H1 (cell line): Measurements from ENCODE around the gene NLGN4X. TPM values are rescaled to one million over a fixed set of nuclear protein-coding genes. Genes with fewer than 3 reads are reported as not detected.

Experiments used
- CTCF ChIA-PET: fragments of 300-600 bp; sonication (Branson Sonifier 250); formaldehyde crosslinking; loops from one replicate; lab custom pipeline; 2021; ENCODE audit not compliant: partially characterized antibody; lab: Charles Lee
- POLR2A ChIA-PET: fragments of 300-600 bp; sonication (Branson Sonifier 250); formaldehyde crosslinking; loops from one replicate; lab custom pipeline; 2021; ENCODE audit warnings: inconsistent platforms; ENCODE audit not compliant: partially characterized antibody; lab: Charles Lee
- DNase-seq, 2 experiments: peaks; one replicate each; pipeline versions ENCODE4 v3.0.0 to v3.0.0-alpha.2; 2010 to 2022; ENCODE audit warnings: low spot score in 2 of 2, low read depth in 1 of 2, mixed read lengths in 1 of 2
- FAIRE-seq: peaks from 2 replicates; lab custom pipeline; 2011; peaks lifted over from hg19 to GRCh38; lab: Jason Lieb, UNC
- H2AFZ ChIP-seq: 2 replicates; pipeline ENCODE4 v1.8.1; 2012; ENCODE audit warnings: low read length, inconsistent platforms
- H2AK5ac ChIP-seq: 2 replicates; pipeline ENCODE4 v1.6.1; 2013; ENCODE audit warnings: low read depth, low read length
- H2BK120ac ChIP-seq: replicated peaks from 2 replicates; pipeline ENCODE3; 2013; ENCODE audit warnings: low read depth, low read length, inconsistent platforms
- H2BK12ac ChIP-seq: 2 replicates; pipeline ENCODE4 v1.6.1; 2013; ENCODE audit warnings: low read depth, low read length
- H2BK15ac ChIP-seq: 2 replicates; pipeline ENCODE4 v1.6.1; 2013; ENCODE audit warnings: low read length
- H2BK20ac ChIP-seq: 2 replicates; pipeline ENCODE4 v1.6.1; 2013; ENCODE audit warnings: low read length
- H2BK5ac ChIP-seq: 2 replicates; pipeline ENCODE4 v1.6.1; 2013; ENCODE audit warnings: low read depth, low read length
- H3K14ac ChIP-seq: 2 replicates; pipeline ENCODE4 v1.6.1; 2013; ENCODE audit warnings: inconsistent platforms; ENCODE audit not compliant: insufficient read length
- H3K18ac ChIP-seq: 2 replicates; pipeline ENCODE4 v1.6.1; 2013; ENCODE audit warnings: low read length; ENCODE audit errors: extremely low read depth
- H3K23ac ChIP-seq: 2 replicates; pipeline ENCODE4 v1.6.1; 2013; ENCODE audit warnings: inconsistent platforms; ENCODE audit not compliant: insufficient read length
- H3K23me2 ChIP-seq: 2 replicates; pipeline ENCODE4 v1.6.1; 2013; ENCODE audit warnings: low read depth, low read length
- H3K27ac ChIP-seq: 2 replicates; pipeline ENCODE4 v1.6.1; 2011; ENCODE audit warnings: low read depth, low read length, inconsistent platforms
- H3K27me3 ChIP-seq, 4 experiments: replicated peaks in 1 of 4; 1 replicate in 1 of 4; 2 replicates in 3 of 4; pipeline versions ENCODE4 v1.6.1 to v1.8.1; 2011 to 2013; ENCODE audit warnings: low read length in 3 of 4, mild to moderate bottlenecking in 3 of 4, inconsistent platforms in 2 of 4, mixed read lengths in 2 of 4, moderate library complexity in 1 of 4; ENCODE audit not compliant: control insufficient read depth in 3 of 4, insufficient read depth in 3 of 4; ENCODE audit errors: extremely low read depth in 1 of 4
- H3K36me3 ChIP-seq, 4 experiments: 2 replicates each; pipeline versions ENCODE4 v1.6.1 to v1.8.1; 2011 to 2013; ENCODE audit warnings: mild to moderate bottlenecking in 4 of 4, low read length in 3 of 4, moderate library complexity in 2 of 4, control low read depth in 1 of 4, inconsistent platforms in 1 of 4; ENCODE audit not compliant: insufficient read depth in 4 of 4, control insufficient read depth in 2 of 4
- H3K4ac ChIP-seq: replicated peaks from 2 replicates; pipeline ENCODE3; 2013; ENCODE audit warnings: low read length, low read depth, mixed read lengths, inconsistent platforms; ENCODE audit not compliant: insufficient read length
- H3K4me1 ChIP-seq, 4 experiments: replicated peaks in 1 of 4; 1 replicate in 1 of 4; 2 replicates in 3 of 4; pipeline versions ENCODE4 v1.6.1 to v1.8.1; 2011 to 2013; ENCODE audit warnings: low read length in 3 of 4, inconsistent platforms in 2 of 4, mixed read lengths in 1 of 4; ENCODE audit not compliant: insufficient read depth in 4 of 4, control insufficient read depth in 3 of 4
- H3K4me2 ChIP-seq, 2 experiments: 2 replicates each; pipeline versions ENCODE4 v1.6.1 to v1.8.1; 2011 to 2013; ENCODE audit warnings: low read depth in 2 of 2, low read length in 2 of 2, control low read depth in 1 of 2, inconsistent platforms in 1 of 2, mild to moderate bottlenecking in 1 of 2; ENCODE audit not compliant: insufficient read depth in 1 of 2
- H3K4me3 ChIP-seq, 4 experiments: fragments of 200-600, 300-600 bp in 1 of 4; sonication (generic), shearing (Covaris generic), sonication (Bioruptor Twin) in 1 of 4; 2 replicates each; pipeline versions ENCODE4 v1.5.1 to v1.8.1; 2011 to 2016; ENCODE audit warnings: low read length in 4 of 4, low read depth in 3 of 4, control low read depth in 2 of 4, inconsistent platforms in 2 of 4, mild to moderate bottlenecking in 2 of 4, mixed read lengths in 1 of 4, moderate library complexity in 1 of 4; ENCODE audit not compliant: insufficient read depth in 2 of 4; ENCODE audit errors: extremely low read depth in 1 of 4
- H3K56ac ChIP-seq: replicated peaks from 2 replicates; pipeline ENCODE3; 2013; ENCODE audit warnings: low read depth, mild to moderate bottlenecking, mixed read lengths, low read length, inconsistent platforms; ENCODE audit not compliant: insufficient read length
- H3K79me1 ChIP-seq: 2 replicates; pipeline ENCODE4 v1.6.1; 2013; ENCODE audit warnings: low read depth, low read length, control low read depth
- H3K79me2 ChIP-seq, 2 experiments: 2 replicates each; pipeline versions ENCODE4 v1.6.1 to v1.8.1; 2012 to 2013; ENCODE audit warnings: low read length in 2 of 2, mild to moderate bottlenecking in 2 of 2, inconsistent platforms in 1 of 2; ENCODE audit not compliant: insufficient read depth in 2 of 2, control insufficient read depth in 1 of 2
- H3K9ac ChIP-seq, 4 experiments: replicated peaks in 1 of 4; 1 replicate in 1 of 4; 2 replicates in 3 of 4; pipeline versions ENCODE4 v1.6.1 to v1.8.1; 2011 to 2013; ENCODE audit warnings: low read depth in 3 of 4, low read length in 3 of 4, control low read depth in 2 of 4, mild to moderate bottlenecking in 2 of 4, moderate library complexity in 2 of 4, inconsistent platforms in 1 of 4; ENCODE audit errors: extremely low read depth in 1 of 4
- H3K9me3 ChIP-seq, 2 experiments: 2 replicates each; pipeline versions ENCODE4 v1.6.1 to v1.8.1; 2012 to 2013; ENCODE audit warnings: mild to moderate bottlenecking in 2 of 2, moderate library complexity in 2 of 2, control low read depth in 1 of 2, inconsistent platforms in 1 of 2, low read depth in 1 of 2, low read length in 1 of 2, mixed read lengths in 1 of 2; ENCODE audit not compliant: insufficient read depth in 2 of 2
- H4K20me1 ChIP-seq, 2 experiments: replicated peaks in 1 of 2; 2 replicates each; pipeline versions ENCODE3 to v1.8.1; 2011 to 2013; ENCODE audit warnings: inconsistent platforms in 2 of 2, low read length in 2 of 2, mild to moderate bottlenecking in 1 of 2; ENCODE audit not compliant: insufficient read depth in 2 of 2, control insufficient read depth in 1 of 2
- H4K5ac ChIP-seq: 2 replicates; pipeline ENCODE4 v1.6.1; 2013; ENCODE audit warnings: low read length, low read depth, mixed read lengths, inconsistent platforms; ENCODE audit not compliant: insufficient read length
- H4K8ac ChIP-seq: 2 replicates; pipeline ENCODE4 v1.8.0; 2013; ENCODE audit warnings: mild to moderate bottlenecking, moderate library complexity, low read length, inconsistent platforms; ENCODE audit not compliant: insufficient read depth; ENCODE audit errors: extremely low read depth
- H4K91ac ChIP-seq: replicated peaks from 2 replicates; pipeline ENCODE3; 2013; ENCODE audit warnings: low read length, mixed read lengths, inconsistent platforms; ENCODE audit not compliant: insufficient read length
- ATF3 ChIP-seq: IDR thresholded peaks from 2 replicates; pipeline ENCODE4 v1.6.1; 2011; ENCODE audit warnings: low read depth, mild to moderate bottlenecking, low read length; ENCODE audit not compliant: insufficient read depth
- EGR1 ChIP-seq: IDR thresholded peaks from 2 replicates; pipeline ENCODE4 v1.6.1; 2011; ENCODE audit warnings: low read depth, low read length, borderline replicate concordance
- RBBP5 ChIP-seq: IDR thresholded peaks from 2 replicates; pipeline ENCODE4 v1.7.1; 2012; ENCODE audit warnings: low read depth, mild to moderate bottlenecking, inconsistent platforms, low read length, moderate library complexity, borderline replicate concordance
- RNF2 ChIP-seq: fragments of 200-900, 300-1000 bp; sonication (generic); IDR thresholded peaks from 2 replicates; pipeline ENCODE4 v1.7.1; 2016; ENCODE audit warnings: borderline replicate concordance, low read depth, mild to moderate bottlenecking, antibody characterized with exemption, low read length; ENCODE audit not compliant: poor library complexity, severe bottlenecking; ENCODE audit errors: missing control alignments
- SUZ12 ChIP-seq: fragments of 200-600 bp; sonication (generic); IDR thresholded peaks from 2 replicates; pipeline ENCODE4 v1.6.1; 2012; ENCODE audit warnings: mild to moderate bottlenecking, inconsistent platforms, low read length, moderate library complexity, mixed read lengths
- WGBS, 2 experiments: shearing (Covaris generic) in 1 of 2; methylation state at CpG; one replicate each; pipeline versions ENCODE4 v1.1.6 to v1.1.7; 2013 to 2015; ENCODE audit warnings: low lambda C conversion rate in 2 of 2, mixed read lengths in 2 of 2, inconsistent platforms in 1 of 2, low coverage in 1 of 2, missing lambda C conversion rate in 1 of 2; ENCODE audit not compliant: insufficient replicate concordance in 2 of 2, insufficient coverage in 1 of 2, insufficient read length in 1 of 2; ENCODE audit errors: extremely low coverage in 1 of 2, missing lambda C conversion rate in 1 of 2; 5-methylcytosine and 5-hydroxymethylcytosine counted together
- polyA plus RNA-seq, 7 experiments: library from polyadenylated mRNA; depleted of rRNA in 3 of 7; stranded (reverse) in 5 of 7; unstranded in 2 of 7; fragments of >200 nt in 5 of 7; fragments of 200-250 nt in 2 of 7; gene quantifications; 1 replicate in 5 of 7; 2 replicates in 1 of 7; 4 replicates in 1 of 7; pipeline versions ENCODE4 v1.2.1 to v1.2.3, GENCODE V29; 2011 to 2013; ENCODE audit warnings: missing spikeins in 2 of 7, mixed read lengths in 2 of 7
- total RNA-seq: library from RNA; stranded (reverse); fragmentation: NEBNext Ultra II Directional; extraction: Animal tissue kit (Norgen Biotek cat#: 25700); gene quantifications from 2 replicates; pipeline ENCODE4 v1.2.1, GENCODE V29; 2021

The NLGN4X gene
- total and polyA plus RNA-seq, 2 of the 8 experiments (the other 6 are each of a cell fraction or from before 2014, with no cell fraction given) = 104 to 124 TPM

DNA sequence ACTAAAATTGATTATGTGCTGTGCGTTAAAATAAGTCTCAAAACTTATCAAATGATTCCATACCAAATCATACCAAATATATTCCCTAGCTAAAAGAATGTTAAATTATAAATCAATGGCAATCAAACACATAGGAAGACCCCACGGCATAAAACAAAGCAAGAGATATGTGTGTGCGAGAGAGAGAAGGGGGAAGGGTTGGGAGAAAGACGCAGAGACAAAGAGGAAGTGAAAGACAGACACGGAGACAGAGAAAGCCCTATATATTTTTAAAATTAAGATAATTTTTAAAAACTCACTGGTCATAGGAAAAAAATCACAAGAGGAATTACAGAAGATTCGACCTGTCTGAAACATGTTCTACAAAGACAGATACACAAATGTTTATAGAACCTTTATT is 371.4 kb downstream of the NLGN4X start:
- no peak for TF ChIP-seq RBBP5
- TF ChIP-seq SUZ12 = no peak
- no peak for TF ChIP-seq RNF2
- no peak for TF ChIP-seq EGR1
- no peak for TF ChIP-seq ATF3
- H3K79me1 ChIP-seq = no peaks in the 10 kb centered on the region

More for the DNA sequence above, 371.4 kb downstream of the NLGN4X start:
- no peak overlapping the region for H3K4me3 ChIP-seq
- no peak overlapping the region for H2BK120ac ChIP-seq
- H3K4ac ChIP-seq = no peak overlapping the region
- H3K23ac ChIP-seq = no peak overlapping the region
- H2BK15ac ChIP-seq = no peak overlapping the region
- no peaks in the 10 kb centered on the region for H3K36me3 ChIP-seq
- no peak overlapping the region for H2BK12ac ChIP-seq
- no peak overlapping the region for H3K27ac ChIP-seq
- H2AFZ ChIP-seq = no peak overlapping the region
- no peak overlapping the region for H3K4me2 ChIP-seq
- no peaks in the 10 kb centered on the region for H3K23me2 ChIP-seq
- DNase-seq (no peak), FAIRE-seq (no peak)
- H3K4me1 ChIP-seq = no peaks in the 10 kb centered on the region
- H3K56ac ChIP-seq = no peak overlapping the region
- H4K91ac ChIP-seq = no peak overlapping the region
- H2AK5ac ChIP-seq = no peak overlapping the region
- H2BK20ac ChIP-seq = no peak overlapping the region
- no peaks in the 10 kb centered on the region for H3K9me3 ChIP-seq
- CTCF ChIA-PET = no interaction called here
- no peaks in the 10 kb centered on the region for H4K20me1 ChIP-seq
- no peak overlapping the region for H3K9ac ChIP-seq
- no peak overlapping the region for H4K8ac ChIP-seq
- H3K27me3 ChIP-seq = no peaks in the 10 kb centered on the region
- H3K79me2 ChIP-seq = no peaks in the 10 kb centered on the region
- no peak overlapping the region for H4K5ac ChIP-seq
- H2BK5ac ChIP-seq = no peak overlapping the region
- 72% methylated on average over 4 of the region's 6 CpGs; no CpG with 5 or more reads in 1 of the 2 experiments for WGBS, 2 experiments
- H3K18ac ChIP-seq = no peak overlapping the region
- H3K14ac ChIP-seq = no peak overlapping the region
- POLR2A ChIA-PET = no interaction called here
